Stimulated activated CD4-positive, alpha-beta T cell treated with anti-CD3 and anti-CD28 coated beads, Interleukin-1b, Interleukin-23, amount 100 ng/mL, for 48 hours (primary cell): ENCODE results near the gene ART5.
"Not testable (repeated sequence)": the region's sequence is repeated elsewhere in the genome, so short reads cannot be mapped to it uniquely, and the experiment has no call there.

ENCODE experiments used
- DNase-seq: peaks from one replicate; pipeline ENCODE4 v3.0.0-alpha.2; 2020

Gene ART5

GRCh38 chr11:3657331-3657730, 15.5 kb upstream of the ART5 start:
- not testable (repeated sequence) for DNase-seq

- no peak for DNase-seq
These were observed 13.8 kb upstream of the ART5 start for GRCh38 chr11:3655547-3655946.

- DNase-seq, result not testable (repeated sequence)
These were observed 10.7 kb upstream of the ART5 start for GRCh38 chr11:3652514-3652913.

- not testable (repeated sequence) for DNase-seq
These were observed 7.6 kb upstream of the ART5 start for GRCh38 chr11:3649374-3649773.

GRCh38 chr11:3648843-3649242, 7.1 kb upstream of the ART5 start:
- not testable (repeated sequence) for DNase-seq

GRCh38 chr11:3645552-3645951, 3.8 kb upstream of the ART5 start:
- DNase-seq, result no peak

GRCh38 chr11:3644817-3645235, 3.0 kb upstream of the ART5 start, which contains the start of gene ART1:
ART1 (plus strand) TSS chr11:3645128; CDS start chr11:3659214, 14,086 bp downstream.
- no peak for DNase-seq

GRCh38 chr11:3643102-3643546, 1.3 kb upstream of the ART5 start:
- DNase-seq, result not testable (repeated sequence)

- DNase-seq, result peak; percentile 28
These were observed 519 bp upstream of the ART5 start for GRCh38 chr11:3642071-3642951.

GRCh38 chr11:3641191-3641590, 601 bp downstream of the ART5 start:
- no peak for DNase-seq

GRCh38 chr11:3639841-3640240, 2.0 kb downstream of the ART5 start:
- DNase-seq, result no peak

GRCh38 chr11:3638513-3638912, 3.3 kb downstream of the ART5 start:
- no peak for DNase-seq

- DNase-seq, result no peak
These were observed 4.6 kb downstream of the ART5 start for GRCh38 chr11:3637201-3637600.

GRCh38 chr11:3635641-3636375, 6.0 kb downstream of the ART5 start:
- no peak for DNase-seq

- DNase-seq, result no peak
These were observed 9.6 kb downstream of the ART5 start for GRCh38 chr11:3632070-3632660.

- DNase-seq, result no peak
These were observed 10.5 kb downstream of the ART5 start for GRCh38 chr11:3631331-3631730.

- no peak for DNase-seq
These were observed 14.5 kb downstream of the ART5 start for GRCh38 chr11:3627291-3627690.

GRCh38 chr11:3626250-3626960, 15.4 kb downstream of the ART5 start:
- no peak for DNase-seq

GRCh38 chr11:3623767-3624458, 17.9 kb downstream of the ART5 start:
- DNase-seq, result no peak

GRCh38 chr11:3623121-3623520, 18.7 kb downstream of the ART5 start:
- no peak for DNase-seq

- no peak for DNase-seq
These were observed 19.3 kb downstream of the ART5 start for GRCh38 chr11:3622521-3622920.

- no peak for DNase-seq
These were observed 23.8 kb downstream of the ART5 start for GRCh38 chr11:3617990-3618389.
